ENCODE results near the gene TMEM51. TPM values are rescaled to one million over a fixed set of nuclear protein-coding genes. Genes with fewer than 3 reads are reported as not detected.

TMEM51 gene
- total and polyA plus RNA-seq, 2 of the 4 experiments (the other 2 are of a cell fraction): 2.7 to 10.2 TPM

GRCh38 chr1:15122331-15122730 lies 31.2 kb upstream of the TMEM51 start:
- Histone ChIP-seq H2AK5ac (ENCODE audit: low read depth, low read length) (no peak overlapping the region), H4K20me1 (ENCODE audit: insufficient read depth, low read length) (no peaks in the 10 kb centered on the region; the same call in 1 of the 2 replicates), H3K18ac (ENCODE audit: low read depth, low read length) (no peak overlapping the region), H3K27me3 (ENCODE audit: control insufficient read depth, insufficient read depth, low read length) (peaks cover 28% of the 10 kb centered on the region), H2AFZ (replicated peaks; ENCODE audit: low read length, poor library complexity) (no peak overlapping the region), H3K36me3 (ENCODE audit: control insufficient read depth, insufficient read depth, low read length) (no peaks in the 10 kb centered on the region), H3K79me1 (ENCODE audit: low read depth in 1 of 2, low read length in 2 of 2) (no peaks in the 10 kb centered on the region), H3K4me3 (ENCODE audit: insufficient read depth, low read depth, low read length) (no peak overlapping the region), H2BK5ac (ENCODE audit: low read depth, low read length, poor library complexity, severe bottlenecking) (no peak overlapping the region), H3K56ac (ENCODE audit: extremely low read depth, insufficient read depth, low read length) (no peak overlapping the region), H3K9me3 (ENCODE audit: control insufficient read depth, insufficient read depth, low read length) (no peaks in the 10 kb centered on the region), H3K4me2 (ENCODE audit: low read depth, low read length) (no peak overlapping the region), H4K8ac (ENCODE audit: low read depth in 2 of 2, low read length in 2 of 2) (no peak overlapping the region), H3K9ac (ENCODE audit: low read depth, low read length) (no peak overlapping the region), H4K5ac (ENCODE audit: low read depth, low read length) (no peak overlapping the region), H2AK9ac (replicated peaks; ENCODE audit: low read depth, low read length, poor library complexity) (no peak overlapping the region), H4K91ac (ENCODE audit: insufficient read depth, low read depth, low read length) (no peak overlapping the region), H2BK15ac (ENCODE audit: low read depth, low read length) (no peak overlapping the region), H2BK20ac (ENCODE audit: low read depth, low read length) (no peak overlapping the region), H3K9me1 (ENCODE audit: insufficient read depth, low read length) (no peaks in the 10 kb centered on the region), H3K27ac (ENCODE audit: insufficient read depth, low read length) (no peak overlapping the region), H3K14ac (replicated peaks; ENCODE audit: low read depth, low read length) (no peak overlapping the region), H2BK120ac (ENCODE audit: low read depth, low read length) (no peak overlapping the region), H3K4ac (ENCODE audit: low read depth, low read length) (no peak overlapping the region), H3K4me1 (ENCODE audit: control insufficient read depth, insufficient read depth, low read length) (no peaks in the 10 kb centered on the region), H3K23ac (ENCODE audit: low read depth, low read length) (no peak overlapping the region)
- BruUV-seq (replicated peaks): no TSS peak
- in situ Hi-C loops (cut with MboI; ENCODE audit: low sequenced_read_pairs): no loop called here
- 70% methylated on average over 2 of the region's 7 CpGs; no CpG with 5 or more reads in 1 of the 2 experiments for WGBS, 2 experiments (ENCODE audit: extremely low coverage in 2 of 2, insufficient read length in 1 of 2)
- POLR2A ChIA-PET (ENCODE audit: unreplicated experiment): interaction anchor here (0.6 kb wide), 1 partner anchor 10 kb away, joined by 9 read pairs; no protein-coding TSS in a partner anchor
- DNase-seq (no peak), ATAC-seq (ENCODE audit: low read depth) (no peak)
- CTCF ChIA-PET: no interaction called here
- dilution Hi-C loops (cut with HindIII; ENCODE audit: low sequenced_read_pairs, unreplicated experiment): no loop called here
- no peak for TF ChIP-seq MAFK (IDR thresholded peaks at IDR 0.05; ENCODE audit: low read depth, low read length)
- TF ChIP-seq CTCF (conservative IDR thresholded peaks at IDR 0.05; ENCODE audit: low read depth, low read length): no peak
- TF ChIP-seq RAD21 (IDR thresholded peaks at IDR 0.05; ENCODE audit: low read length): no peak
- no peak for TF ChIP-seq FOS (IDR thresholded peaks at IDR 0.05; ENCODE audit: low read depth, low read length)
- no peak for TF ChIP-seq SMC3 (IDR thresholded peaks at IDR 0.05; ENCODE audit: low read depth, low read length)
- no peak for TF ChIP-seq NFE2L2 (IDR thresholded peaks at IDR 0.05; ENCODE audit: low read depth, low read length)
- no peak for TF ChIP-seq RCOR1 (IDR thresholded peaks at IDR 0.05; ENCODE audit: insufficient replicate concordance, low read length)
- no peak for TF ChIP-seq MXI1 (IDR thresholded peaks at IDR 0.05; ENCODE audit: borderline replicate concordance, low read depth, low read length)
- TF ChIP-seq MAZ (IDR thresholded peaks at IDR 0.05; ENCODE audit: borderline replicate concordance, low read depth, low read length): no peak
- TF ChIP-seq CEBPB (IDR thresholded peaks at IDR 0.05; ENCODE audit: low read depth, low read length): no peak
- TF ChIP-seq POLR2A (IDR thresholded peaks at IDR 0.05; ENCODE audit: low read depth, low read length): no peak
- no peak for TF ChIP-seq CHD1 (IDR thresholded peaks at IDR 0.05; ENCODE audit: low read depth, low read length)
- no peak for TF ChIP-seq USF2 (IDR thresholded peaks at IDR 0.05; ENCODE audit: low read depth, low read length)
- TF ChIP-seq ELK1 (IDR thresholded peaks at IDR 0.05; ENCODE audit: borderline replicate concordance, low read depth, low read length): no peak
- no peak for TF ChIP-seq RFX5 (IDR thresholded peaks at IDR 0.05; ENCODE audit: low read depth, low read length)
- no peak for TF ChIP-seq BHLHE40 (IDR thresholded peaks at IDR 0.05; ENCODE audit: low read depth, low read length)
- intact Hi-C loops (cut with micrococcal nuclease): no loop called here

Data from IMR-90 (cell line).